Osteoblast (primary cell): ENCODE measurements around the gene ZFX. TPM values are rescaled to one million over a fixed set of nuclear protein-coding genes. Genes with fewer than 3 reads are reported as not detected.

ENCODE experiments used
- DNase-seq: peaks from one replicate; pipeline ENCODE4 v3.0.0; 2011; ENCODE audit warnings: low spot score, mixed read lengths; ENCODE audit not compliant: insufficient read length; ENCODE audit errors: missing footprints
- H2AFZ ChIP-seq: 2 replicates; pipeline ENCODE4 v1.6.0; 2011; ENCODE audit warnings: mild to moderate bottlenecking, low read length
- H3K27ac ChIP-seq: 2 replicates; pipeline ENCODE4 v1.5.1; 2011; ENCODE audit warnings: mild to moderate bottlenecking, low read depth, low read length, moderate library complexity
- H3K27me3 ChIP-seq: 2 replicates; pipeline ENCODE4 v1.6.0; 2012; ENCODE audit warnings: mild to moderate bottlenecking, control low read depth, inconsistent platforms, low read length, moderate library complexity; ENCODE audit not compliant: insufficient read depth
- H3K36me3 ChIP-seq: 2 replicates; pipeline ENCODE4 v1.5.1; 2011; ENCODE audit warnings: mild to moderate bottlenecking, low read length, control low read depth, moderate library complexity; ENCODE audit not compliant: insufficient read depth
- H3K4me1 ChIP-seq: 2 replicates; pipeline ENCODE4 v1.5.1; 2011; ENCODE audit warnings: mild to moderate bottlenecking, low read length, control low read depth, moderate library complexity; ENCODE audit not compliant: insufficient read depth
- H3K4me2 ChIP-seq: 2 replicates; pipeline ENCODE4 v1.6.0; 2011; ENCODE audit warnings: mild to moderate bottlenecking, low read length; ENCODE audit not compliant: insufficient read depth
- H3K4me3 ChIP-seq: fragments of 200-600 bp; sonication (generic); 3 replicates; pipeline ENCODE4 v1.5.1; 2012; ENCODE audit warnings: mild to moderate bottlenecking, low read length, inconsistent platforms; ENCODE audit not compliant: insufficient read depth
- H3K79me2 ChIP-seq: 2 replicates; pipeline ENCODE4 v1.6.0; 2012; ENCODE audit warnings: mild to moderate bottlenecking, low read length, control low read depth, inconsistent platforms; ENCODE audit not compliant: insufficient read depth
- H3K9me3 ChIP-seq: 2 replicates; pipeline ENCODE4 v1.5.1; 2011; ENCODE audit warnings: low read depth, low read length, control low read depth
- H4K20me1 ChIP-seq: 2 replicates; pipeline ENCODE4 v1.6.0; 2012; ENCODE audit warnings: mild to moderate bottlenecking, low read length, control low read depth; ENCODE audit not compliant: insufficient read depth
- total RNA-seq: library from RNA; depleted of rRNA; stranded (reverse); fragments of >200 nt; gene quantifications from 2 replicates; pipeline ENCODE4 v1.2.3, GENCODE V29; 2012
- TF ChIP-seq, protein P1 (sequence below): IDR thresholded peaks from 2 replicates; pipeline ENCODE4 v1.5.1; 2011; ENCODE audit warnings: mild to moderate bottlenecking, low read depth, low read length, moderate library complexity; ENCODE audit errors: extremely low read depth

Gene ZFX
- total RNA-seq, 1 donor: 50.7 TPM

DNA sequence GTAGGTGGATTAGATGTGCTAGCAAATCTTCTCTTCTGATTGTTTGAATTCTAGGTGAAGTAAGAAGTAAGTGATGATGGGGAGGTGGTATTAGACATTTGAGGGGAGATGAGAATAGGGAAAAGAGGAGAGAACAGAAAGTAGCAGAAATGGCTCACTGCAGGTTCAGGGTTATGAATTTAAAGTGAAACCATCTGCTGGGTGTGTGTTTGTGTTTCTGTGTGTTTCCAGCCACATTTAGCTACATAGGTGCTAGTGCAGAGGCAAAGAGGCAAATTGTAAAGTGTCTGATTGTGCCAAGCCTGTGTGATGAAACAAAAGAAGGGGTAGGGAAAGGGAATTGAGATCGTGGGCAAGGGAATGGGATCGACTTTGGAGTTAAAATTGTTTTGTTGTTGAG lies 50.6 kb downstream of the ZFX start:
- Histone ChIP-seq H3K9me3 (no peaks in the 10 kb centered on the region), H3K27me3 (no peaks in the 10 kb centered on the region), H3K36me3 (peaks cover 13% of the 10 kb centered on the region), H2AFZ (no peak overlapping the region), H3K27ac (no peak overlapping the region), H4K20me1 (peaks cover 75% of the 10 kb centered on the region), H3K4me3 (no peak overlapping the region), H3K4me2 (no peak overlapping the region), H3K4me1 (peaks cover 16% of the 10 kb centered on the region), H3K79me2 (peaks cover 97% of the 10 kb centered on the region)
- TF ChIP-seq, protein P1, sequence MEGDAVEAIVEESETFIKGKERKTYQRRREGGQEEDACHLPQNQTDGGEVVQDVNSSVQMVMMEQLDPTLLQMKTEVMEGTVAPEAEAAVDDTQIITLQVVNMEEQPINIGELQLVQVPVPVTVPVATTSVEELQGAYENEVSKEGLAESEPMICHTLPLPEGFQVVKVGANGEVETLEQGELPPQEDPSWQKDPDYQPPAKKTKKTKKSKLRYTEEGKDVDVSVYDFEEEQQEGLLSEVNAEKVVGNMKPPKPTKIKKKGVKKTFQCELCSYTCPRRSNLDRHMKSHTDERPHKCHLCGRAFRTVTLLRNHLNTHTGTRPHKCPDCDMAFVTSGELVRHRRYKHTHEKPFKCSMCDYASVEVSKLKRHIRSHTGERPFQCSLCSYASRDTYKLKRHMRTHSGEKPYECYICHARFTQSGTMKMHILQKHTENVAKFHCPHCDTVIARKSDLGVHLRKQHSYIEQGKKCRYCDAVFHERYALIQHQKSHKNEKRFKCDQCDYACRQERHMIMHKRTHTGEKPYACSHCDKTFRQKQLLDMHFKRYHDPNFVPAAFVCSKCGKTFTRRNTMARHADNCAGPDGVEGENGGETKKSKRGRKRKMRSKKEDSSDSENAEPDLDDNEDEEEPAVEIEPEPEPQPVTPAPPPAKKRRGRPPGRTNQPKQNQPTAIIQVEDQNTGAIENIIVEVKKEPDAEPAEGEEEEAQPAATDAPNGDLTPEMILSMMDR: no peak
- DNase-seq: no peak

DNA sequence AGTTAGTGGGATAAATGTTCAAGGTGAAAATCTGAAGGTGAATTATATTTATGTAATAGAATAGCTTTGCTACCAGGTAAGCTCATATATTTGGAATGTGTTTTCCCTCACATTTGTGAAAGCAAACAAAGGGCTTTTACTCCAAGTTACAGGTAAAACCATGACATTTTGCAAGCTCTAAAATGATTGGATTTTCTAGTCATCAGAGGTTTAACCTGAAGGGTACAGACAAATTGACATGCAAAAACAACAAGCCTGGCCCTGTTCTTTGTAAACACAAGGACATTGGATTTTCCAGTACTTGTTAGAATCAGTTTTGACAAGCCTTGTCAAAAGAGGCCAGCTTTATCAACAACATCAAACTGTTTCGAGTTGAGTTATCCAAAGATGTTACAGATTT lies 51.7 kb downstream of the ZFX start:
- TF ChIP-seq, protein P1: no peak
- H3K27ac ChIP-seq: no peak overlapping the region
- H2AFZ ChIP-seq: no peak overlapping the region
- peaks cover 72% of the 10 kb centered on the region for H4K20me1 ChIP-seq
- DNase-seq: no peak
- no peaks in the 10 kb centered on the region for H3K27me3 ChIP-seq
- H3K4me2 ChIP-seq: no peak overlapping the region
- no peak overlapping the region for H3K4me3 ChIP-seq
- peaks cover 13% of the 10 kb centered on the region for H3K36me3 ChIP-seq
- H3K9me3 ChIP-seq: no peaks in the 10 kb centered on the region
- peaks cover 16% of the 10 kb centered on the region for H3K4me1 ChIP-seq
- H3K79me2 ChIP-seq: peaks cover 97% of the 10 kb centered on the region

DNA sequence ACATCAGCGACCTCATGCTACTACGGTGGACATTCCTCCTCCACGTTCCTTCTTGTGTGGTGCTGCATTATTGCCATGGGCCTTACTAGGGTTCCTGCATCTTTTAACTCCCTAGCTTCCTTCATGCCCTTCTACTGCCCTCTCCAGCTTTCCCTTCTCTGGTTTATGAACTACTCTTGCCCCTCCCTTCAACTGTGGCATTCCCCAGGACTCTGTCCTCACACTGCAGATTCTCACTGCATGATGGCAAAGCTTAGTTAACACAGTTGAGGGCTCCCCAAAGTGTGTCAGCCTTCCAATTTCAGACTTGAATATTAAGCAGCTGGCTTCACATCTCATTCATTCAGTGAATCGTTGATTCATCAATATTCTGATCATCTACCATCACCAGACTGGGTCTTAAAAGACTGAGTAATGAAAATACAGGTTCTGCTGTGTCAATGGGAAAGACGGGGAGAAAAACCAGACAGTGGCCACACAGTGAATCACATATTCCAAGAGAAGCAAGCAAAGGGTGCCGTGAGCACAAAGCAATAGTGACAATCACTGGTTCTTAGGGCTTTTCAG lies 53.0 kb downstream of the ZFX start:
- Histone ChIP-seq H2AFZ (no peak overlapping the region), H3K79me2 (peaks cover 89% of the 10 kb centered on the region), H3K27me3 (no peaks in the 10 kb centered on the region), H4K20me1 (peaks cover 62% of the 10 kb centered on the region), H3K4me3 (no peak overlapping the region), H3K27ac (no peak overlapping the region), H3K4me1 (peaks cover 20% of the 10 kb centered on the region), H3K9me3 (no peaks in the 10 kb centered on the region), H3K4me2 (no peak overlapping the region), H3K36me3 (peaks cover 11% of the 10 kb centered on the region)
- TF ChIP-seq, protein P1: no peak
- DNase-seq: no peak

DNA sequence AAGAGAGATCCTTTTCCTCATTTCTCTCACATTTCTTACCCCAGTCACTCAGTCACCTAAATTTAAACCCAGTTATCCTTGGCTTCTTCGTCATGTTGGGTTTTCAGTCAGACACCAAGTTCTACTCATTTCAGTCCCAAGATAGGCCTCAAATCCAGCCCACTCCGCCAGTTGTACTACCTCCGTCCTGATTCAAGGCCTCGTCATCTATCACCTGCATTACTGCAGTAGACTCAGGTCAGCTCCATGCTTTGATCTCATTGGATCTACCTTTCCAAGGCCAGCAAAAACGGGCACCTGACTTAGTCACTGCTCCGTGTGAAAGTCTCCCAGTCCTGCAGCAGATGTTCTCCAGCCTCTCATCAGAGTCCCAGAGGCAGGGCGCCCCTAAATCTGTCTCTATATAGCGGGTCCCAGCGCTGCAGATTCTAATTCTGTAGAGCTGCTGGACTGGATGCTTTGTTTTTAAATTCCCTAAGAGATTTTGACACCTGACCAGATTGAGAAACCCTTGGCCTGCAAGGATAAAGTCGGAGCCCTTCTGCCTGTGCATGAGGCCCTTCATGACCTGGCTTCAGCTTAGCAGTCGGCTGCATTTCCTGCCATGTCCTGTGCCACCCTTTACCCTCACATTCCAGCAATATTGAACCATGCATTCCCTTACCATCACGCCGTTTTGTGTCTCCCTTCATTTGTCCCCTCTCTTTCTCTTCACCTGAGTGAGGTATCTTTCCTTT lies 53.7 kb downstream of the ZFX start:
- peaks cover 57% of the 10 kb centered on the region for H4K20me1 ChIP-seq
- DNase-seq: no peak

More for the DNA sequence above, 53.7 kb downstream of the ZFX start:
- Histone ChIP-seq H3K9me3 (no peaks in the 10 kb centered on the region), H3K79me2 (peaks cover 82% of the 10 kb centered on the region), H2AFZ (no peak overlapping the region), H3K27ac (no peak overlapping the region), H3K4me2 (no peak overlapping the region), H3K4me1 (peaks cover 20% of the 10 kb centered on the region), H3K36me3 (peaks cover 18% of the 10 kb centered on the region), H3K4me3 (no peak overlapping the region), H3K27me3 (no peaks in the 10 kb centered on the region)
- TF ChIP-seq, protein P1: no peak
